AG09309 (cell line): ENCODE measurements around the gene BTBD10.
"Not testable (repeated sequence)": the region's sequence is repeated elsewhere in the genome, so short reads cannot be mapped to it uniquely, and the experiment has no call there.

Experiments used
- DNase-seq: peaks from one replicate; pipeline ENCODE4 v3.0.0-alpha.2; 2010; ENCODE audit warnings: low read depth
- H3K4me3 ChIP-seq: 2 replicates; pipeline ENCODE4 v1.5.1; 2011; ENCODE audit warnings: mild to moderate bottlenecking, low read depth, low read length, moderate library complexity; ENCODE audit not compliant: control insufficient read depth
- TF ChIP-seq, protein P1 (sequence below): IDR thresholded peaks from 2 replicates; pipeline ENCODE4 v1.5.1; 2011; ENCODE audit warnings: mild to moderate bottlenecking, low read depth, low read length, inconsistent platforms; ENCODE audit not compliant: insufficient read depth, control insufficient read depth; ENCODE audit errors: missing control alignments

Gene BTBD10

DNA sequence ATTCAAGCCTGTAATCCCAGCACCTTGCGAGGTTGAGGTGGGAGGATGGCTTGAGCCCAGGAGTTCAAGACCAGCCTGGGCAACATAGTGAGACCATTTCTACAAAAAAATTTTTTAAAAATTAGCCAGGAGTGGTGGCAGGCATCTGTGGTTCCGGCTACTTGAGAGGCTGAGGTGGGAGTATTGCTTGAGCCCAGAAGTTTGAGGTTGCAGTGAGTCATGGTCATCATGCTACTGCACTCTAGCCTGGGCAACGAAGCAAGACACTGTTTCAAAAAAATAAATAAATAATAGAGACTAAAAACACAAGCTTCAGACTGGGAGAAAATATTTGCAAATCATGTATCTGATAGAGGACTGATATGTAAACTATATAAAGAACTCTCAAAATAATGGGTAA is 33.2 kb downstream of the BTBD10 start:
- DNase-seq: no peak
- TF ChIP-seq, protein P1, sequence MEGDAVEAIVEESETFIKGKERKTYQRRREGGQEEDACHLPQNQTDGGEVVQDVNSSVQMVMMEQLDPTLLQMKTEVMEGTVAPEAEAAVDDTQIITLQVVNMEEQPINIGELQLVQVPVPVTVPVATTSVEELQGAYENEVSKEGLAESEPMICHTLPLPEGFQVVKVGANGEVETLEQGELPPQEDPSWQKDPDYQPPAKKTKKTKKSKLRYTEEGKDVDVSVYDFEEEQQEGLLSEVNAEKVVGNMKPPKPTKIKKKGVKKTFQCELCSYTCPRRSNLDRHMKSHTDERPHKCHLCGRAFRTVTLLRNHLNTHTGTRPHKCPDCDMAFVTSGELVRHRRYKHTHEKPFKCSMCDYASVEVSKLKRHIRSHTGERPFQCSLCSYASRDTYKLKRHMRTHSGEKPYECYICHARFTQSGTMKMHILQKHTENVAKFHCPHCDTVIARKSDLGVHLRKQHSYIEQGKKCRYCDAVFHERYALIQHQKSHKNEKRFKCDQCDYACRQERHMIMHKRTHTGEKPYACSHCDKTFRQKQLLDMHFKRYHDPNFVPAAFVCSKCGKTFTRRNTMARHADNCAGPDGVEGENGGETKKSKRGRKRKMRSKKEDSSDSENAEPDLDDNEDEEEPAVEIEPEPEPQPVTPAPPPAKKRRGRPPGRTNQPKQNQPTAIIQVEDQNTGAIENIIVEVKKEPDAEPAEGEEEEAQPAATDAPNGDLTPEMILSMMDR: no peak

DNA sequence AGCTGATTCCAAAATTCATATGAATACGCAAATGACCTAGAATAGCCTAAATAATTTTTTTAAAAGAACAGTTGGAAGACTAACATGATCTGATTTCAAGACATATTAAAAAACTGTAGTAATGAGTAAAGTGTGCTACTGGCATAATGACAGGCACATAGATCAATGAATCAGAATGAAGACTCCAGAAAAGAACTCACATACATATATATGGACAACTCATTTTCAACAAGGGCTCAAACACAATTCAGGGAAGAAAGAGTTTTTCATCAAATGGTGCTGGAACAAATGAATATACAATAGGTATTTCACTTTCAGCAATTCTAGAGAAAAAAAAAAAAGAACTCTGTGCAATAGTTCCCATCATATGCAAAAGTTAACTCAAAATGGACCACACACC is 33.7 kb downstream of the BTBD10 start:
- no peak for DNase-seq
- no peak overlapping the region for H3K4me3 ChIP-seq
- TF ChIP-seq, protein P1: no peak

More for the DNA sequence above, 33.2 kb downstream of the BTBD10 start:
- no peak overlapping the region for H3K4me3 ChIP-seq

DNA sequence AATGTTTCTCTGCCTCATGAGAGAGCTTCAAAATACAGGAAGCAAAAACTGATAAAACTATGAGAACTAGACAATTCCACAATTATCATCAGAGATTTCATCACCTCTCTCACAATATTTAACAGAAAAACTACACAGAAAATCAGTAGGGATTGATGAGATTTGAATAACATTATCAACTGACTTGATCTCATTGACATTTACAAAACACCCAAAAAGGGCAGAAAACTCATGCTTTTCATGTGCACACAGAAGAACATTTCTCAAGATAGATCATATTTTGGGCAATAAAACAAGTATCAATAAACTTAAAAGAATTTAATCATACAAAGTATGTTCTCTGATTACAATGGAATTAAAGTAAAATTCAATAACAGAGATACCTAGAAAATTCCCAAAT is 35.6 kb downstream of the BTBD10 start:
- TF ChIP-seq, protein P1: no peak
- DNase-seq: no peak
- H3K4me3 ChIP-seq: no peak overlapping the region

DNA sequence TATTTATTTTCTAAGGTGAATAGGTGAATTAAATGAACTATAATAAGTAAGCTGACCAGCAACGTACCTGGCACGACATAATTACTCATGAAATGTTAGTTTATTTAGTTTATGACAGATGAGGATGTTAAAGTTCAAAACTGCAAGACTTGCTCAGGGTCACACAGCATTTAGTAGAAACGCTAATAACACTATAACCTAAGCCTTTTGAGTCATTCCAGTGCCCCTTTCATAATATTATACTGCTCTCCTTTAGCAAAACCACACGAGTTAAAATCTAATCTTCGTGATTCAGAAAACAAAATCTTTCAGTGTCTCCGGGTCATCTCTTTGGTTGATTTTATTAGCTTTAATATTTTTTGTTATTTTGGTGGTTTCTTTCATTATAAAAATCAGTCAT is 39.6 kb downstream of the BTBD10 start:
- TF ChIP-seq, protein P1: no peak

DNA sequence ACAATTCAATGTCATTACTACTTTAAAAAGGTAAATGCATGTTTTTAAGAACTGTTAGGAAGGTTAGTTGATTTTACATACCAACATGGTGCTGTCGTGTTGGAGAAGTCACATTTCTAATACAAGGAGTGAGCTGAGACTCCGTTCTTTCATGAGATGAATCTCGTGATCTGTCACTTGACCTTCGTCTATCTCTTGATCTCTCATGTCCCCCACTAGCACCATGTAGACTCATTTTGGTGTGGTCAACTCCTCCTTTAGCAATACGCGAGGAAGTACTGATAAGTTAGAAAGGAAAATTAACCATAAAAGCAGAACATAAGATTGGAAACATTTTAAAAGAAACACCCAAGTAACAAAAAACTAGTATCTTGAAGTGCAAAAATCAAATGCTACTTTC is 41.5 kb downstream of the BTBD10 start:
- TF ChIP-seq, protein P1: no peak
- no peak for DNase-seq
- H3K4me3 ChIP-seq: no peak overlapping the region

More for the DNA sequence above, 39.6 kb downstream of the BTBD10 start:
- no peak overlapping the region for H3K4me3 ChIP-seq
- no peak for DNase-seq

DNA sequence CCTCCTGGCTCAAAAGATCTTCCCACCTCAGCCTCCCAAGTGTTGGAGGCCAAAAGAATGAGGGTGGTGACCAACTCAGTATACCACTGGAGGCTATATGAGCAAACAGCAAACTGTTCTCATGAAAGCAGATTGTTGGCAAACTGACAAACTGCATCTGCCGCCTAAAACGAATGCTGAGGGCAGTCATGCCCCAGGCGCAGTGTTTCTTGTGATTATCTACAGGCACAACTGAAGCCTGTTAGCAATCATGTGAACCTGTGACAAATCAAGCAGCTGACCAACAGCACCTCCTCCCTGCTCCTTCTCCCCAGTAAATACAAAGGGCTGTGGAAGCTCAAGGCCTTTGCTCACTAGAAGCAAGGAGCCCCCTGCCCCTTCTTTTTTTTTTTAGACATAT is 47.8 kb downstream of the BTBD10 start:
- H3K4me3 ChIP-seq: no peak overlapping the region
- TF ChIP-seq, protein P1: no peak
- DNase-seq: no peak

DNA sequence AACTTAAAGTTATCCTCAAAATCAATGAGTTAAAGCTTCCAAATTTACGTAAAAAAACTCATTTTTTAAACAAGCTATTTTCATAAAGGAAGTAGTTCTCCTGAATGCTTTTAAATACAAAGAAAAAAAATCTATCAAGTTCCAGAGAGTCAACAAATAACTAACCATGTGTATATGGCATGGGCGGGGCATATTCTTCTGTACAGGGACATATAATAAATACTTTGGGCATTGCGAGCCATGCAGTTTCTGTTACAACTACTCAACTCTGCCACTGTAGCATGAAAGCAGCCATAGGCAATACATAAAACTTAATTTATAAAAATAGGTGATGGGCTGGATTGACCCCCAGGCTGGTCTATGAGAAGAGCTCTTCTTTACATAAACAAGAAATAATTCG is 57.8 kb downstream of the BTBD10 start:
- DNase-seq: no peak
- H3K4me3 ChIP-seq: no peak overlapping the region
- TF ChIP-seq, protein P1: no peak

DNA sequence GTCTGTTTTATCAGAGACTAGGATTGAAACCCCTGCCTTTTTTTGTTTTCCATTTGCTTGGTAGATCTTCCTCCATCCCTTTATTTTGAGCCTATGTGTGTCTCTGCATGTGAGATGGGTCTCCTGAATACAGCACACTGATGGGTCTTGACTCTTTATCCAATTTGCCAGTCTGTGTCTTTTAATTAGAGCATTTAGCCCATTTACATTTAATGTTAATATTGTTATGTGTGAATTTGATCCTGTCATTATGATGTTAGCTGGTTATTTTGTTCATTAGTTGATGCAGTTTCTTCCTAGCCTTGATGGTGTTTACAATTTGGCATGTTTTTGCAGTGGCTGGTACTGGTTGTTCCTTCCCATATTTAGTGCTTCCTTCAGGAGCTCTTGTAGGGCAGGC is 64.7 kb downstream of the BTBD10 start:
- H3K4me3 ChIP-seq, DNase-seq: not testable (repeated sequence)
